AG04449 (cell line): Measurements from ENCODE around the gene ANKRD11.
"Not testable (repeated sequence)": the region's sequence is repeated elsewhere in the genome, so short reads cannot be mapped to it uniquely, and the experiment has no call there.

Source experiments
- CTCF ChIA-PET: fragments of 350-600 bp; formaldehyde crosslinking; extraction: SDS; loops from one replicate; lab custom pipeline; 2021; ENCODE audit warnings: antibody characterized with exemption; lab: Yijun Ruan, JAX
- POLR2A ChIA-PET: fragments of 400-600, 350-600 bp; formaldehyde crosslinking; extraction: SDS; loops from one replicate; lab custom pipeline; 2020; ENCODE audit warnings: antibody characterized with exemption, inconsistent platforms; lab: Yijun Ruan, JAX
- DNase-seq: peaks from one replicate; pipeline ENCODE4 v3.0.0-alpha.2; 2010; ENCODE audit warnings: low read depth, low spot score
- H3K4me3 ChIP-seq: 2 replicates; pipeline ENCODE4 v1.5.1; 2011; ENCODE audit warnings: low read depth, mild to moderate bottlenecking, control low read depth, low read length
- CTCF ChIP-seq: IDR thresholded peaks from one replicate; pipeline ENCODE4 v1.5.1; 2011; ENCODE audit warnings: mild to moderate bottlenecking, moderate library complexity, low read length, control low read depth, inconsistent platforms; ENCODE audit not compliant: insufficient read depth; ENCODE audit errors: missing control alignments

Gene ANKRD11

GRCh38 chr16:89303617-89304016, 186.7 kb downstream of the ANKRD11 start:
- ChIA-PET CTCF (interaction anchor here (0.7 to 1.7 kb wide), 5 partner anchors 9 to 205 kb away, joined by 3 to 5 read pairs (median 4); partner anchors contain the start of gene SPG7), POLR2A (no interaction called here)

GRCh38 chr16:89300976-89301360, 189.4 kb downstream of the ANKRD11 start:
- no peak for DNase-seq
- ChIA-PET CTCF (no interaction called here), POLR2A (no interaction called here)
- H3K4me3 ChIP-seq: no peak overlapping the region
- TF ChIP-seq CTCF: no peak

More at GRCh38 chr16:89303617-89304016, 186.7 kb downstream of the ANKRD11 start:
- no peak for DNase-seq
- H3K4me3 ChIP-seq: no peak overlapping the region
- no peak for TF ChIP-seq CTCF

- ChIA-PET POLR2A (no interaction called here), CTCF (no interaction called here)
- no peak for DNase-seq
- TF ChIP-seq CTCF: no peak
- no peak overlapping the region for H3K4me3 ChIP-seq
These were observed 189.9 kb downstream of the ANKRD11 start for GRCh38 chr16:89300311-89300975.

GRCh38 chr16:89299357-89300111, 190.8 kb downstream of the ANKRD11 start:
- H3K4me3 ChIP-seq, DNase-seq, POLR2A ChIA-PET: not testable (repeated sequence)
- CTCF ChIA-PET: interaction anchor here (2.7 kb wide), 1 partner anchor 10 kb away, joined by 16 read pairs; no protein-coding TSS in a partner anchor

- CTCF ChIA-PET: interaction anchor here (1.4 to 2.7 kb wide), 2 partner anchors 10 kb away, joined by 3 to 16 read pairs; no protein-coding TSS in a partner anchor
- DNase-seq: no peak
- no peak for TF ChIP-seq CTCF
- POLR2A ChIA-PET: no interaction called here
- no peak overlapping the region for H3K4me3 ChIP-seq
These were observed 191.6 kb downstream of the ANKRD11 start for GRCh38 chr16:89298623-89299225.

- CTCF ChIA-PET: interaction anchor here (1.0 to 2.7 kb wide), 3 partner anchors 9 to 18 kb away, joined by 3 to 16 read pairs (median 3); no protein-coding TSS in a partner anchor
- POLR2A ChIA-PET: no interaction called here
- no peak for DNase-seq
- no peak overlapping the region for H3K4me3 ChIP-seq
- TF ChIP-seq CTCF: no peak
These were observed 192.3 kb downstream of the ANKRD11 start for GRCh38 chr16:89297910-89298545.
